ENCODE measurements around the gene CHID1. TPM values are rescaled to one million over a fixed set of nuclear protein-coding genes. Genes with fewer than 3 reads are reported as not detected.

CHID1 gene
- total and polyA plus RNA-seq, 9 of the 15 experiments (the other 6 are each of a cell fraction or from before 2014, with no cell fraction given), result 15.1 to 108 (median 39.8) TPM

GRCh38 chr11:842370-843002 lies 68.1 kb downstream of the CHID1 start, which contains the start of the genes POLR2L and TSPAN4 (continued):
- peak; percentile 84; the same call in 1 of the 2 replicates for TF ChIP-seq POLR2AphosphoS2 (IDR thresholded peaks at IDR 0.05; ENCODE audit: low read length)
- peak; percentile 53; the same call in 1 of the 2 replicates for TF ChIP-seq TAF7 (tag; IDR thresholded peaks at IDR 0.05)
- no peak for TF ChIP-seq TSHZ1 (CRISPR knock-in tag; IDR thresholded peaks at IDR 0.05)
- peak; percentile 48; the same call in 1 of the 2 replicates for TF ChIP-seq EP400 (IDR thresholded peaks at IDR 0.05)
- no peak for TF ChIP-seq YBX1 (IDR thresholded peaks at IDR 0.05)
- TF ChIP-seq RB1 (IDR thresholded peaks at IDR 0.05; ENCODE audit: low read depth), result peak; percentile 94
- no peak for TF ChIP-seq PURB (CRISPR knock-in tag; IDR thresholded peaks at IDR 0.05; ENCODE audit: low read depth)
- peak; percentile 98; the same call in 1 of the 2 replicates for TF ChIP-seq TOE1 (IDR thresholded peaks at IDR 0.05; ENCODE audit: borderline replicate concordance)
- TF ChIP-seq TOE1 (CRISPR knock-in tag; IDR thresholded peaks at IDR 0.05; ENCODE audit: borderline replicate concordance, low read depth), result no peak
- no peak for TF ChIP-seq ZNF696 (CRISPR knock-in tag; conservative IDR thresholded peaks at IDR 0.05)
- peak; percentile 70 for TF ChIP-seq HCFC1 (IDR thresholded peaks at IDR 0.05; ENCODE audit: low read depth, low read length)
- TF ChIP-seq, protein P1, sequence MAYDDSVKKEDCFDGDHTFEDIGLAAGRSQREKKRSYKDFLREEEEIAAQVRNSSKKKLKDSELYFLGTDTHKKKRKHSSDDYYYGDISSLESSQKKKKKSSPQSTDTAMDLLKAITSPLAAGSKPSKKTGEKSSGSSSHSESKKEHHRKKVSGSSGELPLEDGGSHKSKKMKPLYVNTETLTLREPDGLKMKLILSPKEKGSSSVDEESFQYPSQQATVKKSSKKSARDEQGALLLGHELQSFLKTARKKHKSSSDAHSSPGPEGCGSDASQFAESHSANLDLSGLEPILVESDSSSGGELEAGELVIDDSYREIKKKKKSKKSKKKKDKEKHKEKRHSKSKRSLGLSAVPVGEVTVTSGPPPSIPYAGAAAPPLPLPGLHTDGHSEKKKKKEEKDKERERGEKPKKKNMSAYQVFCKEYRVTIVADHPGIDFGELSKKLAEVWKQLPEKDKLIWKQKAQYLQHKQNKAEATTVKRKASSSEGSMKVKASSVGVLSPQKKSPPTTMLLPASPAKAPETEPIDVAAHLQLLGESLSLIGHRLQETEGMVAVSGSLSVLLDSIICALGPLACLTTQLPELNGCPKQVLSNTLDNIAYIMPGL (CRISPR knock-in tag; IDR thresholded peaks at IDR 0.05), result peak; percentile 96
- TF ChIP-seq E2F3 (CRISPR knock-in tag; IDR thresholded peaks at IDR 0.05), result peak; percentile 47; the same call in 1 of the 2 replicates
- TF ChIP-seq HINFP (tag; conservative IDR thresholded peaks at IDR 0.05; ENCODE audit: low read depth), result no peak
- TF ChIP-seq POU5F1 (IDR thresholded peaks at IDR 0.05; ENCODE audit: borderline replicate concordance, low read depth, low read length, partially characterized antibody), result peak; percentile 92
- TF ChIP-seq NR1H2 (CRISPR knock-in tag; IDR thresholded peaks at IDR 0.05), result peak; percentile 20; the same call in 1 of the 2 replicates
- TF ChIP-seq BACH1 (tag; IDR thresholded peaks at IDR 0.05), result no peak
- TF ChIP-seq RBM17 (IDR thresholded peaks at IDR 0.05; ENCODE audit: borderline replicate concordance, low read depth, low read length), result no peak
- peak; percentile 91 for TF ChIP-seq ZNF740 (CRISPR knock-in tag; IDR thresholded peaks at IDR 0.05)
- TF ChIP-seq ZNF740 (tag; IDR thresholded peaks at IDR 0.05), result peak in 1 of 2 experiments; percentile 93; a peak in 2 of 4 replicates
- TF ChIP-seq GABPA (tag; conservative IDR thresholded peaks at IDR 0.05; ENCODE audit: low read depth), result peak; percentile 48; the same call in 1 of the 2 replicates
